ENCODE results near the gene NCOA6. TPM values are rescaled to one million over a fixed set of nuclear protein-coding genes. Genes with fewer than 3 reads are reported as not detected.
"Not testable (repeated sequence)": the region's sequence is repeated elsewhere in the genome, so short reads cannot be mapped to it uniquely, and the experiment has no call there.

The NCOA6 gene
- total RNA-seq, 1 donor from 2014 or later, result 21.1 TPM

DNA sequence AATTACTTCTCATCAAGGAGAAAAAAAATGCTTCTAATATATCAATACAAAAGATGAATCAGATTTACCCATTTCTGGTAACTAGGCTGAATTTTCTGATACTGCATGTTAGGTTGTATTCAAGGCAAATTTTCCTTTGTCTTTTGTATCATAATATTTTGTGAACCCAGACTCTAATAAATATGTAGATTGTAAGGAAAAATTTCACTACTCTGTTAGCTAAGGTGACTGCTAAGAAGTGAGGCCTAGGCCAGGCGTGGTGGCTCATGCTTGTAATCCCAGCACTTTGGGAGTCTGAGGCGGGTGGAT, 108.6 kb downstream of the NCOA6 start:
- FAIRE-seq, result no peak
- H3K4me1 Mint-ChIP-seq (ENCODE audit: low read depth, unreplicated experiment), result peaks cover 26% of the 10 kb centered on the region
- Histone ChIP-seq H2AFZ (ENCODE audit: low read depth, low read length) (no peak overlapping the region), H3K36me3 (ENCODE audit: insufficient read depth, low read length) (peaks cover 8% of the 10 kb centered on the region), H3K27me3 (ENCODE audit: insufficient read depth, low read length) (no peaks in the 10 kb centered on the region), H3K9me3 (ENCODE audit: insufficient read depth, low read depth, low read length) (no peaks in the 10 kb centered on the region), H3K9ac (ENCODE audit: low read length) (no peak overlapping the region), H4K20me1 (ENCODE audit: insufficient read depth, low read length) (peaks cover 30% of the 10 kb centered on the region), H3K4me3 (ENCODE audit: insufficient read depth, low read depth, low read length) (no peak overlapping the region), H3K4me1 (ENCODE audit: insufficient read depth, low read length) (peaks cover 20% of the 10 kb centered on the region), H3K79me2 (ENCODE audit: insufficient read depth, low read length) (no peaks in the 10 kb centered on the region), H3K27ac (ENCODE audit: low read depth, low read length) (no peak overlapping the region), H3K4me2 (ENCODE audit: low read length) (no peak overlapping the region)
- TF ChIP-seq CTCF (IDR thresholded peaks at IDR 0.05; ENCODE audit: insufficient read depth, low read depth, low read length) (no peak), EZH2 (IDR thresholded peaks at IDR 0.05; ENCODE audit: insufficient read depth, low read length) (no peak)
- H3K4me3 Mint-ChIP-seq (ENCODE audit: unreplicated experiment), result no peak overlapping the region
- peaks cover 15% of the 10 kb centered on the region for H3K36me3 Mint-ChIP-seq (ENCODE audit: low read depth, unreplicated experiment)
- no peaks in the 10 kb centered on the region for H3K27me3 Mint-ChIP-seq (ENCODE audit: low read depth, unreplicated experiment)
- no peaks in the 10 kb centered on the region for H3K9me3 Mint-ChIP-seq (ENCODE audit: unreplicated experiment)
- no peak for DNase-seq (ENCODE audit: low read depth)
- no peak overlapping the region for H3K27ac Mint-ChIP-seq (ENCODE audit: unreplicated experiment)

DNA sequence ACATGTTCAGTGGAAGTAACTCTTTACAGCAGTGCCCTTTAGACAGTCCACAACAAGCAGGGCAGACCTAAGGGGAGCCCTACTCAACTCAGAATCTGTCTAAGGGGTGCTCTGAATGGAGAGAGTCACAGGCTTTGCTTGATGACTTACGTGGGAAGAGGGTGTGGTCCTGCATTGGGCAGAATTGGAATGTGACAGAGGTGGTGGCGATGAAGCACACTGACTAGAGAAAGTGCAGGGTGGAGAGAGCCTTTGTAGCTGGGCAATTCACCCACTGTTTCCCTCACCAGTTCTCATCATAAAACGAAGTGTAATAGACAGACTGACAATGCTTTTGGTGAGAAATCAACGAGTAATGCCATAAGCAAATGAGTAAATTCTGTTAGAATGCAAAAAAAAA, 110.1 kb downstream of the NCOA6 start:
- H3K4me2 ChIP-seq (ENCODE audit: low read length), result no peak overlapping the region
- H3K9ac ChIP-seq (ENCODE audit: low read length), result no peak overlapping the region
- no peak overlapping the region for H3K27ac ChIP-seq (ENCODE audit: low read depth, low read length)
- no peak overlapping the region for H3K4me3 ChIP-seq (ENCODE audit: insufficient read depth, low read depth, low read length)
- FAIRE-seq (no peak), DNase-seq (ENCODE audit: low read depth) (no peak)
- peaks cover 28% of the 10 kb centered on the region for H3K4me1 Mint-ChIP-seq (ENCODE audit: low read depth, unreplicated experiment)
- no peak overlapping the region for H2AFZ ChIP-seq (ENCODE audit: low read depth, low read length)
- H3K9me3 ChIP-seq (ENCODE audit: insufficient read depth, low read depth, low read length), result no peaks in the 10 kb centered on the region
- peaks cover 6% of the 10 kb centered on the region for H3K36me3 ChIP-seq (ENCODE audit: insufficient read depth, low read length)
- peaks cover 5% of the 10 kb centered on the region for H3K27me3 Mint-ChIP-seq (ENCODE audit: low read depth, unreplicated experiment)
- TF ChIP-seq EZH2 (IDR thresholded peaks at IDR 0.05; ENCODE audit: insufficient read depth, low read length) (no peak), CTCF (IDR thresholded peaks at IDR 0.05; ENCODE audit: insufficient read depth, low read depth, low read length) (no peak)
- no peak overlapping the region for H3K4me3 Mint-ChIP-seq (ENCODE audit: unreplicated experiment)
- H3K36me3 Mint-ChIP-seq (ENCODE audit: low read depth, unreplicated experiment), result peaks cover 13% of the 10 kb centered on the region
- peaks cover 38% of the 10 kb centered on the region for H4K20me1 ChIP-seq (ENCODE audit: insufficient read depth, low read length)
- no peaks in the 10 kb centered on the region for H3K79me2 ChIP-seq (ENCODE audit: insufficient read depth, low read length)
- no peak overlapping the region for H3K27ac Mint-ChIP-seq (ENCODE audit: unreplicated experiment)
- H3K9me3 Mint-ChIP-seq (ENCODE audit: unreplicated experiment), result no peaks in the 10 kb centered on the region
- H3K27me3 ChIP-seq (ENCODE audit: insufficient read depth, low read length), result no peaks in the 10 kb centered on the region
- peaks cover 21% of the 10 kb centered on the region for H3K4me1 ChIP-seq (ENCODE audit: insufficient read depth, low read length)

- H3K36me3 Mint-ChIP-seq (ENCODE audit: low read depth, unreplicated experiment); H3K9me3 Mint-ChIP-seq (ENCODE audit: unreplicated experiment); H2AFZ ChIP-seq (ENCODE audit: low read depth, low read length); H3K4me3 ChIP-seq (ENCODE audit: insufficient read depth, low read depth, low read length); H3K27me3 Mint-ChIP-seq (ENCODE audit: low read depth, unreplicated experiment); H3K27me3 ChIP-seq (ENCODE audit: insufficient read depth, low read length); FAIRE-seq; H3K36me3 ChIP-seq (ENCODE audit: insufficient read depth, low read length); H3K4me3 Mint-ChIP-seq (ENCODE audit: unreplicated experiment); H3K9ac ChIP-seq (ENCODE audit: low read length); H3K79me2 ChIP-seq (ENCODE audit: insufficient read depth, low read length); DNase-seq (ENCODE audit: low read depth); H3K9me3 ChIP-seq (ENCODE audit: insufficient read depth, low read depth, low read length): not testable (repeated sequence)
- Histone ChIP-seq H3K4me1 (ENCODE audit: insufficient read depth, low read length) (peaks cover 25% of the 10 kb centered on the region), H3K4me2 (ENCODE audit: low read length) (peak overlapping the region; percentile 48), H4K20me1 (ENCODE audit: insufficient read depth, low read length) (peaks cover 41% of the 10 kb centered on the region), H3K27ac (ENCODE audit: low read depth, low read length) (peak overlapping the region; percentile 43)
- Mint-ChIP-seq H3K4me1 (ENCODE audit: low read depth, unreplicated experiment) (peaks cover 28% of the 10 kb centered on the region), H3K27ac (ENCODE audit: unreplicated experiment) (peak overlapping the region; percentile 77)
These were observed 111.4 kb downstream of the NCOA6 start for GRCh38 chr20:34713944-34714515.
